Hepatocyte (in vitro differentiated cells): Measurements from ENCODE around the gene MGMT. TPM values are rescaled to one million over a fixed set of nuclear protein-coding genes. Genes with fewer than 3 reads are reported as not detected.

Source experiments
- DNase-seq: peaks from one replicate; pipeline ENCODE4 v3.0.0-alpha.2; 2016; ENCODE audit warnings: low spot score
- H2AFZ ChIP-seq: fragments of 200-600 bp; sonication (generic); 2 replicates; pipeline ENCODE4 v1.6.0; 2016; ENCODE audit warnings: antibody characterized with exemption, mild to moderate bottlenecking
- H3K27ac ChIP-seq: fragments of 200-600 bp; sonication (generic); 2 replicates; pipeline ENCODE4 v1.5.1; 2016; ENCODE audit warnings: mild to moderate bottlenecking
- H3K27me3 ChIP-seq: fragments of 200-600 bp; sonication (generic); 2 replicates; pipeline ENCODE4 v1.6.1; 2016
- H3K36me3 ChIP-seq: fragments of 200-600 bp; sonication (generic); replicated peaks from 2 replicates; pipeline ENCODE4 v1.5.1; 2016; ENCODE audit warnings: low read depth; ENCODE audit not compliant: insufficient read depth
- H3K4me1 ChIP-seq: fragments of 200-600 bp; sonication (generic); 2 replicates; pipeline ENCODE4 v1.5.1; 2016; ENCODE audit warnings: mild to moderate bottlenecking, moderate library complexity; ENCODE audit not compliant: insufficient read depth
- H3K4me2 ChIP-seq: fragments of 200-600 bp; sonication (generic); 2 replicates; pipeline ENCODE4 v1.6.0; 2016
- H3K4me3 ChIP-seq: fragments of 200-600 bp; sonication (generic); 2 replicates; pipeline ENCODE4 v1.5.1; 2016; ENCODE audit warnings: mild to moderate bottlenecking
- H3K79me2 ChIP-seq: fragments of 200-600 bp; sonication (generic); 2 replicates; pipeline ENCODE4 v1.6.0; 2017; ENCODE audit warnings: mild to moderate bottlenecking
- H3K9me2 ChIP-seq: fragments of 200-600 bp; sonication (generic); replicated peaks from 2 replicates; pipeline ENCODE4 v1.6.0; 2017; ENCODE audit warnings: mild to moderate bottlenecking; ENCODE audit not compliant: insufficient read depth
- H3K9me3 ChIP-seq: fragments of 200-600 bp; sonication (generic); 2 replicates; pipeline ENCODE4 v1.5.1; 2016; ENCODE audit warnings: low read depth, mild to moderate bottlenecking
- H4K20me1 ChIP-seq: fragments of 200-600 bp; sonication (generic); 2 replicates; pipeline ENCODE4 v1.6.0; 2016; ENCODE audit warnings: mild to moderate bottlenecking; ENCODE audit not compliant: insufficient read depth, poor library complexity, severe bottlenecking
- EZH2 ChIP-seq: fragments of 200-600 bp; sonication (generic); IDR thresholded peaks from 2 replicates; pipeline ENCODE4 v1.6.1; 2016; ENCODE audit warnings: antibody characterized with exemption, mild to moderate bottlenecking, borderline replicate concordance
- EZH2phosphoT487 ChIP-seq: fragments of 200-600 bp; sonication (generic); IDR thresholded peaks from one replicate; pipeline ENCODE4 v1.6.1; 2018; ENCODE audit warnings: antibody characterized with exemption, mild to moderate bottlenecking, low read depth, moderate library complexity; ENCODE audit not compliant: unreplicated experiment, severe bottlenecking
- WGBS: methylation state at CpG from one replicate; pipeline ENCODE4 v1.1.6; 2016; ENCODE audit warnings: low lambda C conversion rate; ENCODE audit errors: missing lambda C conversion rate; 5-methylcytosine and 5-hydroxymethylcytosine counted together
- polyA plus RNA-seq: library from polyadenylated mRNA; unstranded; fragments of >200 nt; fragmentation: Nextera tagmentation; extraction: Ambion mirVana; gene quantifications from 2 replicates; pipeline ENCODE4 v1.2.1, GENCODE V29; 2016
- total RNA-seq: library from RNA; depleted of rRNA; stranded (reverse); fragments of >200 nt; gene quantifications from 2 replicates; pipeline ENCODE4 v1.2.3, GENCODE V29; 2014
- TF ChIP-seq, protein P1 (sequence below): fragments of 200-600 bp; sonication (generic); IDR thresholded peaks from 2 replicates; pipeline ENCODE4 v1.5.1; 2016; ENCODE audit warnings: antibody characterized with exemption, mild to moderate bottlenecking; ENCODE audit not compliant: poor library complexity

MGMT gene
- total and polyA plus RNA-seq, 2 experiments from 2014 or later, result 41.5 to 41.9 TPM

DNA sequence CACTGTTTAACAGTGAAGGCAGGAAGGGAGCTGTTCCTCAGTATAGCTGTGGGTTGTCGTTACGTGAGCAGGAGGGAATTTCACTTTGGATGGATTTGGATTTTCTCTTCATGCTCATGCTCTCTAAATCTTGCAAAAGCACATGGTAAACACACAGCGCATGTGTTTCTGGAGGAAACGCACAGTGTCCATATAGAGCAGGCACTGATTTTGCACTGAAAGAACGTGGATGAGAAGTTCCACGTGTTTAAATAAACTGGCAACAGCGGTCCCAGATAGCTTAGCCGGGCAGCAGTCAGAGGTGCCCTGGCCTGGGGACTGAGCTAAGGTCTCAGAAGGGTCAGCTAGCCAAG, 188.6 kb downstream of the MGMT start:
- WGBS, result 80% methylated on average over 8 of the region's 8 CpGs
- H3K27me3 ChIP-seq, result no peaks in the 10 kb centered on the region
- H3K79me2 ChIP-seq, result no peaks in the 10 kb centered on the region

DNA sequence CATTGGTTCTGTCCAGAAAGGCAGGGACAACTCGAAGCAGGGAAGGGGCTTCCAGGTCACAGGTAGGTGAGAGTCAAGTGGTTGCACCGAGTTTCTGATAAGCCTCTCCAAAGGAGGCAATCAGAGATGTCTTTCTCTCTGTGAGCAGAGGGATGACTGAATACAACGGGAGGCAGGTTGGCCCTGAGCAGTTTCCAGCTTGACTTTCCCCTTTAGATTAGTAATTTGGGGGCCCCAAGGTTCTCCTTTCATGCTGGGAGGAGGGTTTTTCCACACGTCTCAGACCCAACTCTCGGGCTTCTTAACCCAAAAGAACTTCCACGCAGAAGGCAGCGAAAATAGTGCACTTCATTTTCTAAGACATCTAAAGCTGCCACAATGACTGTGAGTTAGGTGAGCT, 189.6 kb downstream of the MGMT start:
- no peaks in the 10 kb centered on the region for H3K9me2 ChIP-seq
- no peak overlapping the region for H3K27ac ChIP-seq
- H3K9me3 ChIP-seq, result no peaks in the 10 kb centered on the region
- TF ChIP-seq, protein P1, sequence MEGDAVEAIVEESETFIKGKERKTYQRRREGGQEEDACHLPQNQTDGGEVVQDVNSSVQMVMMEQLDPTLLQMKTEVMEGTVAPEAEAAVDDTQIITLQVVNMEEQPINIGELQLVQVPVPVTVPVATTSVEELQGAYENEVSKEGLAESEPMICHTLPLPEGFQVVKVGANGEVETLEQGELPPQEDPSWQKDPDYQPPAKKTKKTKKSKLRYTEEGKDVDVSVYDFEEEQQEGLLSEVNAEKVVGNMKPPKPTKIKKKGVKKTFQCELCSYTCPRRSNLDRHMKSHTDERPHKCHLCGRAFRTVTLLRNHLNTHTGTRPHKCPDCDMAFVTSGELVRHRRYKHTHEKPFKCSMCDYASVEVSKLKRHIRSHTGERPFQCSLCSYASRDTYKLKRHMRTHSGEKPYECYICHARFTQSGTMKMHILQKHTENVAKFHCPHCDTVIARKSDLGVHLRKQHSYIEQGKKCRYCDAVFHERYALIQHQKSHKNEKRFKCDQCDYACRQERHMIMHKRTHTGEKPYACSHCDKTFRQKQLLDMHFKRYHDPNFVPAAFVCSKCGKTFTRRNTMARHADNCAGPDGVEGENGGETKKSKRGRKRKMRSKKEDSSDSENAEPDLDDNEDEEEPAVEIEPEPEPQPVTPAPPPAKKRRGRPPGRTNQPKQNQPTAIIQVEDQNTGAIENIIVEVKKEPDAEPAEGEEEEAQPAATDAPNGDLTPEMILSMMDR, result no peak
- TF ChIP-seq EZH2phosphoT487 (no peak), EZH2 (no peak)
- H3K36me3 ChIP-seq, result no peaks in the 10 kb centered on the region
- no peaks in the 10 kb centered on the region for H3K27me3 ChIP-seq
- no peaks in the 10 kb centered on the region for H3K4me1 ChIP-seq
- no peaks in the 10 kb centered on the region for H3K79me2 ChIP-seq
- H3K4me2 ChIP-seq, result no peak overlapping the region
- no peaks in the 10 kb centered on the region for H4K20me1 ChIP-seq
- no peak for DNase-seq
- no peak overlapping the region for H2AFZ ChIP-seq
- 69% methylated on average over 7 of the region's 7 CpGs for WGBS
- no peak overlapping the region for H3K4me3 ChIP-seq

More for the DNA sequence above, 188.6 kb downstream of the MGMT start:
- Histone ChIP-seq H3K9me2 (no peaks in the 10 kb centered on the region), H3K4me2 (no peak overlapping the region), H3K9me3 (no peaks in the 10 kb centered on the region), H2AFZ (no peak overlapping the region), H3K4me1 (no peaks in the 10 kb centered on the region), H3K36me3 (no peaks in the 10 kb centered on the region), H4K20me1 (no peaks in the 10 kb centered on the region), H3K4me3 (no peak overlapping the region), H3K27ac (no peak overlapping the region)
- no peak for DNase-seq
- TF ChIP-seq, protein P1, result no peak
- TF ChIP-seq EZH2 (no peak), EZH2phosphoT487 (no peak)

DNA sequence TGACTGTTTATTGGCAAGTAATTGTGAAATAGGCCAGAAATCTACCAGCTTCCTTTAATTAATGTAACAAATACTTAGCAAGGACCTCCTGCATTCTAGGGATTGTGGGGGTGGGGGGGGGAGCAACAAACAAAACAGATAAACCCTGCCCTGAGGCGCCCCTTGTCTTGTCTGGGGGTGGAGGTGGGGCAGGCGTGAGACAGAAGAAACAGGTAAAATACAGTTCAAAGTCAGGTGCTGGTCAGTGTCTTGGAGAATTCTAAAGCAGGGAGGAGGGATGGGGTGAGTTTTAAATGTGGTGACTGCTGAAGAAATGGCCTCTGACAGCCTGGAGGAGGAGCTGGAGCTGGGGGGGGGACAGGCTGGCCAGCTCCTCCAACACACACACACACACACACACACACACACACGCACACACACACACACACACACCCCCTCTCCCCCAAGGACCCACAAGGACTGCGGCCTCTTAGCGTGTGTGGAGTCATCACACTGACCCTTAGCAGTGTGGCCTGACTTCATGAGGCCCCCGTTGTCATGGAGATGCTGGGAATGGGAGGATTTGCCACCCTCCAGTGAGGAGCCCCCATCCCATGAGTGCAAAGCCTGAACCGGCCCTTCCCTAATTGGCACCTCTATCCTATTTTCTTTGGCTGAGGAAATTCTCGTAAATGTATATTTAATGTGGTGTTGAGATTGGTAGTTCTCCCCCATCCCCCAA, 190.4 kb downstream of the MGMT start:
- Histone ChIP-seq H4K20me1 (no peaks in the 10 kb centered on the region), H3K9me3 (no peaks in the 10 kb centered on the region), H3K4me1 (no peaks in the 10 kb centered on the region), H3K79me2 (no peaks in the 10 kb centered on the region), H3K9me2 (no peaks in the 10 kb centered on the region), H3K4me2 (no peak overlapping the region), H3K36me3 (no peaks in the 10 kb centered on the region), H3K27ac (no peak overlapping the region), H3K4me3 (no peak overlapping the region), H2AFZ (no peak overlapping the region), H3K27me3 (no peaks in the 10 kb centered on the region)
- TF ChIP-seq, protein P1, result no peak
- TF ChIP-seq EZH2 (no peak), EZH2phosphoT487 (no peak)
- WGBS, result 82% methylated on average over 8 of the region's 8 CpGs
- no peak for DNase-seq
